K562 (cell line): ENCODE results near the gene MYO5C. TPM values are rescaled to one million over a fixed set of nuclear protein-coding genes. Genes with fewer than 3 reads are reported as not detected.

ENCODE experiments used
- BRF1 ChIP-seq: IDR thresholded peaks from 3 replicates; pipeline ENCODE4 v1.6.1; 2011; ENCODE audit warnings: borderline replicate concordance, mild to moderate bottlenecking; ENCODE audit not compliant: insufficient read length; ENCODE audit errors: extremely low read depth
- EP400 ChIP-seq: fragments of 450-650 bp; IDR thresholded peaks from 2 replicates; pipeline ENCODE4 v1.6.1; 2017; ENCODE audit warnings: antibody characterized with exemption, mild to moderate bottlenecking, moderate library complexity
- GABPA ChIP-seq: fragments of 200-800 bp; sonication (Bioruptor generic); conservative IDR thresholded peaks from 2 replicates; pipeline ENCODE4 v1.6.1; 2016; ENCODE audit warnings: low read depth, missing genetic modification characterization, missing compliant biosample characterization
- HIVEP1 ChIP-seq: fragments of 250-450 bp; sonication (Bioruptor Pico); IDR thresholded peaks from 2 replicates; pipeline ENCODE4 v1.4.0; 2020; ENCODE audit warnings: mild to moderate bottlenecking
- POLR2H ChIP-seq: IDR thresholded peaks from 2 replicates; pipeline ENCODE4 v1.6.1; 2016; ENCODE audit warnings: missing genetic modification characterization, low read depth, mild to moderate bottlenecking, control low read depth, missing compliant biosample characterization, moderate library complexity
- RFX5 ChIP-seq: IDR thresholded peaks from 2 replicates; pipeline ENCODE4 v1.6.1; 2011; ENCODE audit warnings: low read depth, mild to moderate bottlenecking, improper control_type of control experiment, low read length
- TAF9B ChIP-seq: fragments of 450-650 bp; IDR thresholded peaks from 2 replicates; pipeline ENCODE4 v1.6.1; 2018; ENCODE audit warnings: mild to moderate bottlenecking; ENCODE audit not compliant: partially characterized antibody
- ZFX ChIP-seq: sonication (generic); formaldehyde crosslinking; IDR thresholded peaks from 2 replicates; pipeline ENCODE4 v1.8.0; 2022; ENCODE audit warnings: mild to moderate bottlenecking, missing genetic modification reagents, moderate library complexity
- ZNF133 ChIP-seq: fragments of 250-450 bp; sonication (Bioruptor Pico); IDR thresholded peaks from 2 replicates; pipeline ENCODE4 v1.4.0; 2020; ENCODE audit warnings: mild to moderate bottlenecking
- polyA plus RNA-seq, 8 experiments: library from polyadenylated mRNA; depleted of rRNA in 4 of 8; stranded (reverse) in 5 of 8; unstranded in 3 of 8; fragments of >200 nt; fragmentation: Nextera tagmentation in 2 of 8; fragmentation: Illumina TruSeq in 1 of 8; extraction: Ambion mirVana in 2 of 8; extraction: Trizol in 1 of 8; gene quantifications; 2 replicates each; pipeline versions ENCODE4 v1.2.1 to v1.2.3, GENCODE V29; 2011 to 2014; ENCODE audit warnings: inconsistent platforms in 1 of 8, missing spikeins in 1 of 8
- total RNA-seq, 7 experiments: library from RNA; depleted of rRNA in 6 of 7; stranded (reverse); fragments of >200 nt in 6 of 7; fragmentation: Illumina TruSeq in 2 of 7; extraction: Trizol in 2 of 7; gene quantifications; 2 replicates each; pipeline versions ENCODE4 v1.2.1 to v1.2.3, GENCODE V29; 2011 to 2021; ENCODE audit warnings: low replicate concordance in 1 of 7
- TF ChIP-seq, protein P1 (sequence below): IDR thresholded peaks from 2 replicates; pipeline ENCODE4 v1.6.1; 2014; ENCODE audit warnings: antibody characterized with exemption
- TF ChIP-seq, protein P2 (sequence below), 2 experiments: fragments of 450-650 bp in 1 of 2; sonication (generic) in 1 of 2; formaldehyde crosslinking in 1 of 2; IDR thresholded peaks; 2 replicates each; pipeline versions ENCODE4 v1.7.1 to v1.9.0; 2016 to 2022; ENCODE audit warnings: inconsistent platforms in 1 of 2, mild to moderate bottlenecking in 1 of 2, missing genetic modification reagents in 1 of 2
- TF ChIP-seq, protein P3 (sequence below): IDR thresholded peaks from 2 replicates; pipeline ENCODE4 v1.6.1; 2012; ENCODE audit warnings: low read depth, low read length, improper control_type of control experiment, borderline replicate concordance
- TF ChIP-seq, protein P4 (sequence below): fragments of 250-450 bp; sonication (Bioruptor Pico); IDR thresholded peaks from 2 replicates; pipeline ENCODE4 v1.8.0; 2022; ENCODE audit warnings: moderate library complexity, mild to moderate bottlenecking, inconsistent platforms

The MYO5C gene
- total and polyA plus RNA-seq, 9 of the 15 experiments (the other 6 are each of a cell fraction or from before 2014, with no cell fraction given): 0.01 to 0.24 TPM; not detected in 7

DNA sequence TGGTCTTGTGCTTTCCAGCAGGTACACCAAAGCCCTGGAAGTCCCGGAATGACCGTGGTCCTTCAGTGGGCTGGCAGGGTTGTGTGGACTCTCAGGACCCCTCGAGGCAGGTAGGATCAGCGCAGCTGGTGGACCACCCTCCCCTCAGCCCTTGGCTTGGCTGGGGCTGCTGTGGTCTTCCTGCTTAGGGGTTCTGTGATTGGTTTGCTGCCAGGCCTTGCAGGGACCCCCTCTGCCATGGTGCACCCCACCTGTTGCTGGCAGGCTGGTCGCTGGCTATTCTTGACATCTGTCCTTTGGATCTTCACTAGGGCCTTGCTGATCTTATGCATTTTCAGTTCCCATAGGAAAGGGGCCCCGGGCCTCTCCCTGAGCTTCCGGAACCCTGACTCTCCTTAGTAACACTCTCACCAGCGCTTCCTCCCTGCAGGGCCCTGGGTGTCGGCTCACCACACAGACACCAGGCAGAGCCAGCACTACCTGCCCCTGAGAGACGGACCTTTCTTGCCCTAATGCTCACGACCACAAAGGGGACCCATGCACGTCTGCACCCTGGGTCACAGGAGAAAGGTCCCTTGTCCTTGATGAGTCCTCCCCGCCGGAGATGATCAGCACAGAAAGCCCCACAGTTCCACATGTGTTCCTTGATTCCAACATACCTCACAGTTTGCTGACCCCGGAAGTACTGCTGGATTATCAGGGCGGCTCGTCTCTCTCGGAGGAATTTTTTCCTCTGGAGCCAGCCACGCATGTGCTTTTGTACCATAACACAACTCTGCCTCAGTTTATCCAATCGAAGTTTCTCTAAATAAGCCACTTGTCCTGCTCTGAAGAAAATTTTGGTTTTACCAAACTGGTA lies 51.7 kb downstream of the MYO5C start (continued):
- TF ChIP-seq, protein P1, sequence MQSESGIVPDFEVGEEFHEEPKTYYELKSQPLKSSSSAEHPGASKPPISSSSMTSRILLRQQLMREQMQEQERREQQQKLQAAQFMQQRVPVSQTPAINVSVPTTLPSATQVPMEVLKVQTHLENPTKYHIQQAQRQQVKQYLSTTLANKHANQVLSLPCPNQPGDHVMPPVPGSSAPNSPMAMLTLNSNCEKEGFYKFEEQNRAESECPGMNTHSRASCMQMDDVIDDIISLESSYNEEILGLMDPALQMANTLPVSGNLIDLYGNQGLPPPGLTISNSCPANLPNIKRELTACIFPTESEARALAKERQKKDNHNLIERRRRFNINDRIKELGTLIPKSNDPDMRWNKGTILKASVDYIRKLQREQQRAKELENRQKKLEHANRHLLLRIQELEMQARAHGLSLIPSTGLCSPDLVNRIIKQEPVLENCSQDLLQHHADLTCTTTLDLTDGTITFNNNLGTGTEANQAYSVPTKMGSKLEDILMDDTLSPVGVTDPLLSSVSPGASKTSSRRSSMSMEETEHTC: no peak
- TF ChIP-seq ZNF133 (CRISPR knock-in tag) (no peak), RFX5 (no peak), EP400 (no peak), BRF1 (no peak), TAF9B (no peak), GABPA (tag) (peak; percentile 63), POLR2H (tag) (no peak), ZFX (CRISPR knock-in tag) (no peak), HIVEP1 (CRISPR knock-in tag) (no peak)
- TF ChIP-seq, protein P2, sequence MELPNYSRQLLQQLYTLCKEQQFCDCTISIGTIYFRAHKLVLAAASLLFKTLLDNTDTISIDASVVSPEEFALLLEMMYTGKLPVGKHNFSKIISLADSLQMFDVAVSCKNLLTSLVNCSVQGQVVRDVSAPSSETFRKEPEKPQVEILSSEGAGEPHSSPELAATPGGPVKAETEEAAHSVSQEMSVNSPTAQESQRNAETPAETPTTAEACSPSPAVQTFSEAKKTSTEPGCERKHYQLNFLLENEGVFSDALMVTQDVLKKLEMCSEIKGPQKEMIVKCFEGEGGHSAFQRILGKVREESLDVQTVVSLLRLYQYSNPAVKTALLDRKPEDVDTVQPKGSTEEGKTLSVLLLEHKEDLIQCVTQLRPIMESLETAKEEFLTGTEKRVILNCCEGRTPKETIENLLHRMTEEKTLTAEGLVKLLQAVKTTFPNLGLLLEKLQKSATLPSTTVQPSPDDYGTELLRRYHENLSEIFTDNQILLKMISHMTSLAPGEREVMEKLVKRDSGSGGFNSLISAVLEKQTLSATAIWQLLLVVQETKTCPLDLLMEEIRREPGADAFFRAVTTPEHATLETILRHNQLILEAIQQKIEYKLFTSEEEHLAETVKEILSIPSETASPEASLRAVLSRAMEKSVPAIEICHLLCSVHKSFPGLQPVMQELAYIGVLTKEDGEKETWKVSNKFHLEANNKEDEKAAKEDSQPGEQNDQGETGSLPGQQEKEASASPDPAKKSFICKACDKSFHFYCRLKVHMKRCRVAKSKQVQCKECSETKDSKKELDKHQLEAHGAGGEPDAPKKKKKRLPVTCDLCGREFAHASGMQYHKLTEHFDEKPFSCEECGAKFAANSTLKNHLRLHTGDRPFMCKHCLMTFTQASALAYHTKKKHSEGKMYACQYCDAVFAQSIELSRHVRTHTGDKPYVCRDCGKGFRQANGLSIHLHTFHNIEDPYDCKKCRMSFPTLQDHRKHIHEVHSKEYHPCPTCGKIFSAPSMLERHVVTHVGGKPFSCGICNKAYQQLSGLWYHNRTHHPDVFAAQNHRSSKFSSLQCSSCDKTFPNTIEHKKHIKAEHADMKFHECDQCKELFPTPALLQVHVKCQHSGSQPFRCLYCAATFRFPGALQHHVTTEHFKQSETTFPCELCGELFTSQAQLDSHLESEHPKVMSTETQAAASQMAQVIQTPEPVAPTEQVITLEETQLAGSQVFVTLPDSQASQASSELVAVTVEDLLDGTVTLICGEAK (IDR thresholded peaks at IDR 0.05): peak; percentile 29; the same call in 1 of the 2 replicates
- TF ChIP-seq, protein P2 (CRISPR knock-in tag; IDR thresholded peaks at IDR 0.05): no peak
- TF ChIP-seq, protein P3, sequence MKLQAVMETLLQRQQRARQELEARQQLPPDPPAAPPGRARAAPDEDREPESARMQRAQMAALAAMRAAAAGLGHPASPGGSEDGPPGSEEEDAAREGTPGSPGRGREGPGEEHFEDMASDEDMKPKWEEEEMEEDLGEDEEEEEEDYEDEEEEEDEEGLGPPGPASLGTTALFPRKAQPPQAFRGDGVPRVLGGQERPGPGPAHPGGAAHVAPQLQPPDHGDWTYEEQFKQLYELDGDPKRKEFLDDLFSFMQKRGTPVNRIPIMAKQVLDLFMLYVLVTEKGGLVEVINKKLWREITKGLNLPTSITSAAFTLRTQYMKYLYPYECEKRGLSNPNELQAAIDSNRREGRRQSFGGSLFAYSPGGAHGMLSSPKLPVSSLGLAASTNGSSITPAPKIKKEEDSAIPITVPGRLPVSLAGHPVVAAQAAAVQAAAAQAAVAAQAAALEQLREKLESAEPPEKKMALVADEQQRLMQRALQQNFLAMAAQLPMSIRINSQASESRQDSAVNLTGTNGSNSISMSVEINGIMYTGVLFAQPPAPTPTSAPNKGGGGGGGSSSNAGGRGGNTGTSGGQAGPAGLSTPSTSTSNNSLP: no peak
- TF ChIP-seq, protein P4, sequence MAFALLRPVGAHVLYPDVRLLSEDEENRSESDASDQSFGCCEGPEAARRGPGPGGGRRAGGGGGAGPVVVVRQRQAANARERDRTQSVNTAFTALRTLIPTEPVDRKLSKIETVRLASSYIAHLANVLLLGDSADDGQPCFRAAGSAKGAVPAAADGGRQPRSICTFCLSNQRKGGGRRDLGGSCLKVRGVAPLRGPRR (CRISPR knock-in tag): no peak
